HepG2 (cell line): ENCODE measurements around the gene COL5A1.

Source experiments
- EZH2 ChIP-seq: conservative IDR thresholded peaks from 2 replicates; pipeline ENCODE4 v1.6.1; 2012; ENCODE audit warnings: mild to moderate bottlenecking, low read depth, low read length, moderate library complexity
- HCFC1 ChIP-seq: fragments of 150-350 bp; IDR thresholded peaks from 2 replicates; pipeline ENCODE4 v1.6.1; 2014; ENCODE audit warnings: low read depth, low read length
- LCORL ChIP-seq, 2 experiments: fragments of 450-650 bp in 1 of 2; sonication (generic) in 1 of 2; formaldehyde crosslinking in 1 of 2; IDR thresholded peaks; 2 replicates each; pipeline versions ENCODE4 v1.5.0 to v1.6.1; 2017 to 2020; ENCODE audit warnings: antibody characterized with exemption in 1 of 2, missing genetic modification reagents in 1 of 2
- MED13 ChIP-seq: sonication (generic); formaldehyde crosslinking; IDR thresholded peaks from 2 replicates; pipeline ENCODE4 v1.5.0; 2020; ENCODE audit warnings: missing genetic modification reagents
- PBX3 ChIP-seq: sonication (generic); formaldehyde crosslinking; IDR thresholded peaks from 2 replicates; pipeline ENCODE4 v1.8.1; 2023; ENCODE audit warnings: missing genetic modification reagents, inconsistent platforms, borderline replicate concordance
- PCBP1 ChIP-seq: fragments of 200-400 bp; formaldehyde crosslinking; IDR thresholded peaks from 2 replicates; pipeline ENCODE4 v1.6.1; 2017; ENCODE audit warnings: mild to moderate bottlenecking, low read depth, low read length, borderline replicate concordance
- ZNF766 ChIP-seq: sonication (generic); formaldehyde crosslinking; IDR thresholded peaks from 2 replicates; pipeline ENCODE4 v1.5.0; 2020; ENCODE audit warnings: missing genetic modification reagents, borderline replicate concordance
- TF ChIP-seq, protein P1 (sequence below): sonication (generic); formaldehyde crosslinking; IDR thresholded peaks from 2 replicates; pipeline ENCODE4 v1.4.0; 2020; ENCODE audit warnings: missing genetic modification reagents
- TF ChIP-seq, protein P2 (sequence below): sonication (generic); formaldehyde crosslinking; IDR thresholded peaks from 2 replicates; pipeline ENCODE4 v1.4.0; 2020; ENCODE audit warnings: mild to moderate bottlenecking, missing genetic modification reagents, borderline replicate concordance
- TF ChIP-seq, protein P3 (sequence below): sonication (generic); formaldehyde crosslinking; IDR thresholded peaks from 2 replicates; pipeline ENCODE4 v1.5.0; 2020; ENCODE audit warnings: mild to moderate bottlenecking, missing genetic modification reagents, moderate library complexity

GRCh38 chr9:134765785-134766184 lies 124.2 kb downstream of the COL5A1 start:
- TF ChIP-seq, protein P1, sequence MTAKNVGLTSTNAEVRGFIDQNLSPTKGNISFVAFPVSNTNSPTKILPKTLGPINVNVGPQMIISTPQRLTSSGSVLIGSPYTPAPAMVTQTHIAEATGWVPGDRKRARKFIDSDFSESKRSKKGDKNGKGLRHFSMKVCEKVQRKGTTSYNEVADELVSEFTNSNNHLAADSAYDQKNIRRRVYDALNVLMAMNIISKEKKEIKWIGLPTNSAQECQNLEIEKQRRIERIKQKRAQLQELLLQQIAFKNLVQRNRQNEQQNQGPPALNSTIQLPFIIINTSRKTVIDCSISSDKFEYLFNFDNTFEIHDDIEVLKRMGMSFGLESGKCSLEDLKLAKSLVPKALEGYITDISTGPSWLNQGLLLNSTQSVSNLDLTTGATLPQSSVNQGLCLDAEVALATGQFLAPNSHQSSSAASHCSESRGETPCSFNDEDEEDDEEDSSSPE (CRISPR knock-in tag) = no peak
- TF ChIP-seq, protein P2, sequence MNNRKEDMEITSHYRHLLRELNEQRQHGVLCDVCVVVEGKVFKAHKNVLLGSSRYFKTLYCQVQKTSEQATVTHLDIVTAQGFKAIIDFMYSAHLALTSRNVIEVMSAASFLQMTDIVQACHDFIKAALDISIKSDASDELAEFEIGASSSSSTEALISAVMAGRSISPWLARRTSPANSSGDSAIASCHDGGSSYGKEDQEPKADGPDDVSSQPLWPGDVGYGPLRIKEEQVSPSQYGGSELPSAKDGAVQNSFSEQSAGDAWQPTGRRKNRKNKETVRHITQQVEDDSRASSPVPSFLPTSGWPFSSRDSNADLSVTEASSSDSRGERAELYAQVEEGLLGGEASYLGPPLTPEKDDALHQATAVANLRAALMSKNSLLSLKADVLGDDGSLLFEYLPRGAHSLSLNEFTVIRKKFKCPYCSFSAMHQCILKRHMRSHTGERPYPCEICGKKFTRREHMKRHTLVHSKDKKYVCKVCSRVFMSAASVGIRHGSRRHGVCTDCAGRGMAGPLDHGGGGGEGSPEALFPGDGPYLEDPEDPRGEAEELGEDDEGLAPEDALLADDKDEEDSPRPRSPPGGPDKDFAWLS (CRISPR knock-in tag) = no peak
- TF ChIP-seq EZH2 (no peak), PBX3 (CRISPR knock-in tag) (no peak), LCORL (IDR thresholded peaks at IDR 0.05) (no peak), LCORL (CRISPR knock-in tag; IDR thresholded peaks at IDR 0.05) (no peak), PCBP1 (no peak), ZNF766 (no peak), HCFC1 (no peak), MED13 (CRISPR knock-in tag) (no peak)
- TF ChIP-seq, protein P3, sequence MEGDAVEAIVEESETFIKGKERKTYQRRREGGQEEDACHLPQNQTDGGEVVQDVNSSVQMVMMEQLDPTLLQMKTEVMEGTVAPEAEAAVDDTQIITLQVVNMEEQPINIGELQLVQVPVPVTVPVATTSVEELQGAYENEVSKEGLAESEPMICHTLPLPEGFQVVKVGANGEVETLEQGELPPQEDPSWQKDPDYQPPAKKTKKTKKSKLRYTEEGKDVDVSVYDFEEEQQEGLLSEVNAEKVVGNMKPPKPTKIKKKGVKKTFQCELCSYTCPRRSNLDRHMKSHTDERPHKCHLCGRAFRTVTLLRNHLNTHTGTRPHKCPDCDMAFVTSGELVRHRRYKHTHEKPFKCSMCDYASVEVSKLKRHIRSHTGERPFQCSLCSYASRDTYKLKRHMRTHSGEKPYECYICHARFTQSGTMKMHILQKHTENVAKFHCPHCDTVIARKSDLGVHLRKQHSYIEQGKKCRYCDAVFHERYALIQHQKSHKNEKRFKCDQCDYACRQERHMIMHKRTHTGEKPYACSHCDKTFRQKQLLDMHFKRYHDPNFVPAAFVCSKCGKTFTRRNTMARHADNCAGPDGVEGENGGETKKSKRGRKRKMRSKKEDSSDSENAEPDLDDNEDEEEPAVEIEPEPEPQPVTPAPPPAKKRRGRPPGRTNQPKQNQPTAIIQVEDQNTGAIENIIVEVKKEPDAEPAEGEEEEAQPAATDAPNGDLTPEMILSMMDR (CRISPR knock-in tag) = no peak
